GM03348 (cell line): ENCODE data around the gene PPFIA2.

Experiments used
- DNase-seq: peaks from one replicate; pipeline ENCODE4 v3.0.0; 2012; ENCODE audit warnings: low spot score

PPFIA2 gene

DNA sequence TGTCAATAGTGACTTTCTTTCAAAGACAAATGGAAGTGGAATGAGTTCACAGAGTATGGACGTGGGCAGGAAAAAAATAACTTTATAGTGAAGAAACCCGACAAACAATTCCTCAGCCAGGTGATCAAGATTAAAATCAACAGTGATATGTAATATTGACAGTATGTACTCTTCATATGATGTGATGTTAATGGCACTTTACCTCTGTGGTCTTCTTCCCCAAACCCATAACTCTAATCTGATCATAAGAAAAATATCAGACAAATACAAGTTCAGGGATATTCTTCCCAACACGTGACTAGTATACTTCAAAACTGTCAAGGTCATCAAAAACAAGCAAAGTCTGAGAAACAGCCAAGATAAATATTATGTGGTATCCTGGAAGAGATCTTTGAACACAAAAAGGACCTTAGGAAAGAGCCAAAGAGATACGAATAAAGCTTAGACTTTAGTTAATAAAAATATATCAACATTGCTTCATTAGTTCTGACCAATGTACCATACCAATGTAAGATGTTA is 215.5 kb downstream of the PPFIA2 start:
- DNase-seq: no peak

DNA sequence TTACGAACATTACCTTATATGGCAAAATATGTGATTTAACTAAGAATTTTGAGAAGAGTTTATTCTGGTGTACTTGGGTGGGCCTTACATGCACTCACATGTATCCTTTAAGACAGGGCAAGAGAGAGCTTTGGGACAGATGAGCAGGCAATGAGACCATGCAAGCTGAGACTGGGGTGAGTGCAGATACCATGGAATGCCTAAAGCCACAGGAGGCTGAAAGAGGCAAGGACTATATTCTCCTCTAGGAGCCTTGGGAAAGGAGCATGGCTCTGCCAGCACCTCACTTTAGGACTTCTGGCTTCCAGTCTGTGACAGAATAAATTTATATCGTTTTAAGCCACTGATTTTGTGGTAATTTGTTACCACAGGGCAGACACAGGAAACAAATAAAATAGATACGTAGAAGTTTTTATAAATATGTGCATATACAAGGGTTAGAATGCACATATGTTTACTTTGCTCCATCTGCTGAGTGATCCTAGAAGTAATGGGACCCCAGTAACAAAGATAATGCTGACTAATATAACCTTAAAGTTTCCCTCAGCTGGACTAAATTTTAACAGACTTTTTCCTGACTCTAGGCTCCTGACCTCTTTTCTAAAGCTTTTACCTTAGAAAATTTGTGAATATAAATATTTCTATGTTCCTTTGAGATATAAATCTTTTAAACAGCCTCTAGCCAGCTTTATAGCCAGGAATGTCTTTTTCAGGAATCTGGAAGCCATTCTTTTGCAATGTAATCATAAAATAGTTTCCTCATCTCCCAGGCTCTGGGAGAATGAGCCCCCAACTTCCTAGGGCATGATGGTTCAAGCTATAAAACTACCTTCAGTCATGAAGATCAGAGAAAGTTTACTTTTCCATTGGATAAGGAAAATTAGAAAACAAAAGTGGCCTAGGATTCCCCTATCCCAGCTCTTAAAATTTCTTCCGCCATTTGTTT is 216.8 kb downstream of the PPFIA2 start:
- DNase-seq: no peak

DNA sequence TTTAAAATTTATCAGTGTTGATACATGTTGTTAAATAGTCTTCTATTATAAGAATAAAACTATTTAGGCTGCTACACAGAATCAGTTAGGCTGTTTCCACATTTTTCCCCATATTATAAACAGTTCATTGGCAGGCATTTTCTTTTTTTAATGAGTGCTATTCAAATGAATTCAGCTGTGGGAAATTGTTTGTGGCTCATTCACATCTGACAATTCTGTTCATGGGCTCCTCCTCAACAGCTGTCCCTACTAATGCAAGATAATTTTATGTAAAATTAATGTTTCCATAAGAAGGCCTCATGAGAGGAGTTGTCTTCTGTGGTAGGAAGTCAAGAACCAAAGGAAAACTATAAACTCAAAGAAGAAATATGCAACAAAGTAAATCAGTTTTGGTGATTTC is 218.0 kb downstream of the PPFIA2 start:
- DNase-seq: no peak

DNA sequence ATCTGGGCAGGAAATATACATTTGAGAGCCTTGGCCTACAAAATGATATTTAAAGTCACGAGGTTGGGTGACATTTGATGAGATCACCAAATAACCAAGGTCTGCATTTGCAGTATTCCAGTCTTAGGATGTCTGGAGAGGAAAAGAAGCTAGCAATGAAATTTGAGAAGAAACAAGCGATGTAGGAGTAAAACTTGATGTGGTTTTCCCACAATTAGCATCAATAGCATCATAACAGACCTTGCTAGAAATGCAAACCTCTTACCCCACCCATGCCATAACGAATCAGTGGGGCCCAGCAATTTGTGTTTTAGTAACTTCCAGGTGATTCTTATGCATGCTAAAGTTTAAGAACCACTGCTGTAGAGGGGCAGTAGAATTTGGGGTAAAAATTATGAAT is 219.9 kb downstream of the PPFIA2 start:
- DNase-seq: no peak

DNA sequence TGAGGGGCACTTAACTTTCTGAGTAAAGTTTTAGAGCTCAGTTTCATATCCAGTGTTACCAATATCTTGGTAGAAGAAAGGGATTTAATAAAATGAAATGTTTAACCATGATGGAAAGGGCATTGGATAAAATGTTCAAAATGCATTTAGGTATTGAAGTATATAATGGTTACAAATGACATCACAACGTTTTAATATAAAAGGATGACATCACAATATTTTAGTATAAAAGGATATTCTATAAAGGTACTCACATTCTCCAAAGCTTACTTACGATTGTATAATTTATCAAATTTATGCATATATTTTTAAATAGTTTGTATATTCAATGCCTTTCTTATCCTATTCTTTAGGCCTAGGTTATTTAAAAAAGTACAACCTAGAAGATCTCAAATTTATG is 226.1 kb downstream of the PPFIA2 start:
- DNase-seq: no peak

DNA sequence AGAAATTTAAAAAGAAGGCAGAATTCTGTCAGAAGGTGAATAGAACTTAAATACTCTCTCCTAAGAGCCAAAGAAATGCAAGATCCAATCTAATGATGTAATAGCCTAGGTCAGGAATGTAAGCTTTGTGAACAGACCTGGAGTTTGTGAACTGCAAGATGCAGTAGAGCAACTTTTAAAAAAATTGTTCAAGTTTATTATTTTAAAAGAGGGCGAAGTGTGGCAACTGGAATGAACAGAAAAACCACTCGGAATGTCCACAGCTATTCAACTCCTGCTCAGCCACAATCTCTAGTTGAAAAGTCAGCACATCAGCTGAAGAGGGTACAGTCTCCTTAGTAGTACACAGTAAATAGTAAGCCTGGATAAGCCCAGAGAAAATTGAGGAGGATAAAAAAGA is 228.8 kb downstream of the PPFIA2 start:
- DNase-seq: no peak

DNA sequence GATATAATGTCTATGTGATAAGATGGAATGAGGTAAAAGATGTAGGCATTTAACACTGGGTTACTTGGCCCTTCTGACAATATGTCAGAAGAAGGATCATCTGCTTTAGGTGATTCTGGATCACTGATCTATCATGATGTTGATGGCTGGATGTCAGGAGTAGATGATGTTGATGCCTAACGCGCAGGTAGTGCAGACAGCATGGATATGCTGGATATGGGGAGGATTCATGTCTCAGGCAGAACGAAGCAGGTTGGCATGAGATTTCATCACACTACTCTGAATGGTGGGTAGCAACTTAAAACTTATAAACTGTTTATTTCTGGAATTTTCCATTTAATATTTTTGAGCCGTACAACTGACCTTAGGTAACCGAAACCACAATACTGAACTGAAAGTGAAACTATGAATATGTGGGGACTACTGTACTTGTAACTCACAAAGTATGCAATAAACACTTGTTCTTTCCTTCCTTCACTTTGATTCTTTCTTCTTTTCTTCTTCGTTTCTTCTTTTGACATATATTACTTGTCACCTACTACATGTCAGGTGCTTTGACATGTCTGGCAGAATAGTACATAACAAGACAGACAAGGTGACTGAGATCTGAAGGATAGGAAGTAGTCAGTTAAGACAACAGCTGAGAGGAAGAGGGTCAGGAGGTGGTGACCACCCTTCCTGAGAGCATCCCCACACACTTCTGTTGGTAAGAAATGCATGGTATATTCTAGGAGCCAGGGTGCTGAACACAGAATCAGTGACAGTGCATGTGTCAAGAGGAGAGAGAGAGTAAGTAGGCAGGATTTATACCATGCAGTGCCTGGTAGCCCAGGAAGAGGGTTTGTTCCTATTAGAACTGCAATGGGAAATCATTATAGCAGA is 238.8 kb downstream of the PPFIA2 start:
- no peak for DNase-seq

DNA sequence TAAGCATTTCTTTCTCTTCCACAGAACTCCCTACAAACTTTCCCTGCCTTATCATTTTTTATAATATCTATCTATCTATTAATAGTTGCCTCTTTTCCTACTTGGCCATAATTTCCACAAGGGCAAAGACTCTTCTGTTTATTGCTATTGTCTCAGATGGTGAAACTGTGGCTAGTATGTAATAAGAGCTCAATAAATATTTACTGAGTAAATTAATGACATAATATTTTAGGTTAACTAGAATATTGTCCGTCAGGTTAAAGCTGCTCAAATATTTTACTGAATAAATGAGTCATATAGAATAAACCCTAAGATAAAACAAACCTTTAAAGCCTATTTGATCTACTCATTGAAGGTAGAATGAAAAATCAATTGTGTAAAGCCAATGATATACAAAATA is 240.5 kb downstream of the PPFIA2 start:
- no peak for DNase-seq

DNA sequence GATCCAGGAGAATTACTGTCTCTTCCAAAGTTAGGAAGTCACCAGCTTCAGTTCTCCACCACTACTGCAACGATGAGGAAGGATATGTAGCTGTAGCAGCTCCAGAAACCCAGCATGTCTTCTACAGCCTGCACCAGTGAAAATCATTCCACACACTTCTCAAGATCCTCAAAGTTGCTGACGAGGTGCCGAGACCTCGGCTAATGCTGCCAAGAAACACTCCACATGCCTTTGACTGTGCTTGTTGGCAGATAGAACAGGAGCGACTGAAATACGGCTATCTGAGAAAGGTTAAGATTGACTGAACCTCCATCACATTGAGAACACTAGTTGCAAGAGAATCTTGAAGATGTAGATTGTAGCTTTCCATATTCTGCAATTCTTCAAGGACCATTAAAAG is 241.9 kb downstream of the PPFIA2 start:
- DNase-seq: no peak

DNA sequence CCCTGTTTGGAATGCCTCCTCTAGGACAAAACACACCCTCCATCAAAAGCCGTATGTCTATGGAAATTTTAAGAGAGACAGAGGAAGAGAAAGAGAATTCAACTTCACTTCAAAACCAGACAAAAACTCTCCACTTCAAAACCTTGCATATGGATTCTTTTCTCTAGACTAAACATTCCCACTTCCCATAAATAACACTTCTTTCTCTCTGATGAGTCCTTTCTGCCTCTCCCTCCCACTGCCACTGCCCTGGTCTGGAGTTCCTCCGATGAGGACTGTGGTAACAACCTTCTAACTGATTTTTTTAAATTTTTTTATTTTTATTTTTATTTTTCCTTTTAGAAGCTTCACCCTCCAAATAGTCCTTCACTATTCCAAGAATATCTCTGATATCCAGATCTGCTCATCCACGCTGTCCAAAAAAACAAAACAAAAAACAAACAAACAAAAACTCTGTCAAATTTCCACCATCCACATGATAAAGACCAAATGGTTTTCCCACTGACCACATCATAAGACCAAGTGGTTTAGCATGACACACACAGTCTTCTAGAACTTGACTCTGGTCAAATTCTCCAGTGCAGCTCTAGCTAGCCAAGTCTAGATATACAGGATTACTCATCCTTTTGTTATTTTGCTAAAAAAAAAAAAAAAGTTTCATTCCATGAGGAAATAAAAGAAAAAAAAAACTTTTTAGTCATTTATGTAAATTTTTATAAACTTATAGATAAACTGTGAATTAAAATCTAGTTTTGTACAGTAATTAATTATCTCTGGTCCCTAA is 256.0 kb downstream of the PPFIA2 start:
- peak; percentile 23 for DNase-seq

DNA sequence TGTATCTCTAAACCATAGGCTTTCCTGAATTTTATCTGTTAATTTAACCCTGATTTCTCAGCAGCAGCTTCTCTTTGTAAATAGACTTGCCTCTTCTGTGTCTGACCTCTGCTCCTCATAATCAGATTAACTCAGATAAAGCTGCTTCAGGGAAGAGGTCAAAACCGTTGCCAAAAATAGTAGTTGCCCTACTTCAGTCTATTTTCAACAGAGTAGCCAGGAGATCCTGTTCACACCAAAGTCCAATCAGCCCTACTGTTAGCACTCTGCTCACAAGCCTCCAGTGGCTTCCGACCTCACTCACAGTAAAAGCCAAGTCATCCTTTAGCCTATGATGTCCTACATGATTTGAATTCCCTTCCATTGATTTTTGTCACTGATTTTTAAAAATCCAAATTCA is 258.4 kb downstream of the PPFIA2 start:
- no peak for DNase-seq

DNA sequence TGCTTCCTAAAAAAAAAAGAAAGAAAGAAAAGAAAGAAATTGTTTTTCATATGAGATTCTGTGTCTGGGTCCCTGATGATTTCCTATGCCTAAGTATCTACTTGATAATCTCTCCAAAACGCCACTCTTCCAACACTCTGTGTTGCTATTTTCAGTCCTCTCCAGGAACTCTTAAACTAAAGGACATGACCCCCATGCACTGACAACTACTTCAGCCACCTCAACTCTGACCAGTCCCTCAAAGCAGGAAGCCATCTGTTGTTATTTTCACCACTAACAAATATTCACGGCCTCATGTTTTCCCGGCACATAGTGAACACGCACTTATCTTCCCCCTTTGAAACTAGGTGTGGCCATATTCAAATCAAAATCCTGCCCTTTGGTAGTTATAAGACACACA is 259.3 kb downstream of the PPFIA2 start:
- DNase-seq: no peak

DNA sequence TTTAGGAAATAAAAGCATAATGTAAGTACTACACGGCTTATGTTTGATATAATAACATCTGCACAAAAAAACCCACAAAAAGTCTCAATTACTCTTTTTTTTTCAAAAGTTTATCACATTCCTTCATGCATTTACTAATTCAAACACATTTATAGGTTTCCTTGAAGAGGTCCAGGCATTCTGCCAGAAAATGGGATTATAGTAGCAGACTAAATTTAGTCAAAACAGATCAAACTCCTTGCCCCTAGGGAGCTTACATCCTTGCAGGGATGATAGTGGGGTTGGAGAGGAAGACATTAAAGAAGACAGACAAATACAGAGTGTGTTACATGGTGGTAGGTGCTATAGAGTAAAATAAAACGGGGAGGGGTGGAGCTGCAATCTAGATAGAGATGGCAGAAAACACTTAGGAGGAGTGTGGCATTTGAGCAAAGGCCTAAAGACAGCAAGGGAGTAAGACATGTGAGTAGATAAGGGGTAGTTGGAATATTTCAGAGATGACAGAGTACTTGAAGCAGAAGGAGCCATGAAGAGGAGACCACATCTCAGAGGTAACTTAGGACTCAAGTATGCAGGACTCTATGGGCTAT is 266.9 kb downstream of the PPFIA2 start:
- no peak for DNase-seq

DNA sequence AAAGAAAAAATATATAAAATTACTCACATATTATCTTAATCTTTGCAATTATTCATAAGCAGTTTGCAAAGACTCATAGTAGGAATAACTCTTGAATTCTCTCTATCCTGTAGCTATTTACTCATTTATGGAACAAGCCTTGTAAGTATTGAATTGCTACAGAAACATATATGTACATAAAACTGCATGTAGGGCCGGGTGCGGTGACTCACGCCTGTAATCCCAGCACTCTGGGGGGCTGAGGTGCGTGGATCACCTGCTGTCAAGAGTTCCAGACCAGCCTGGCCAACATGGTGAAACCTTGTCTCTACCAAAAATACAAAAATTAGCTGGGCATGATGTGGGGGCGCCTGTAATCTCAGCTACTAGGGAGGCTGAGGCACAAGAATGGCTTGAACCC is 286.2 kb downstream of the PPFIA2 start:
- DNase-seq: no peak

DNA sequence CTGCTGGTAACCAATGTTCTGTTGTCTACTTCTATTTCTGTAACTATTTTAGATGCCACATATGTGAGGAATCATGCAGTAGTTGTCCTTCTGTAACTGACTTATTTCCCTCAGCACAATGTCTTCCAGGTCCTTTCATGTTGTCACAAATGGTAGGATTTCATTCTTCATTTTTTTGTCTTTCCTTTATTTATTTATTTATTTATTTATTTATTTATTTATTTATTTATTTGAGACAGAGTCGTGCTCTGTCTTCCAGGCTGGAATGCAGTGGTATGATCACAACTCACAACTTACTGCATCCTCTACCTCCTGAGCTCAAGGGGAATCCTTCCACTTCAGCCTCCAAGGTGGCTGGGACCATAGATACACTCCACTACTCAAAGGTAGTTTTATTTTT is 288.2 kb downstream of the PPFIA2 start:
- no peak for DNase-seq

DNA sequence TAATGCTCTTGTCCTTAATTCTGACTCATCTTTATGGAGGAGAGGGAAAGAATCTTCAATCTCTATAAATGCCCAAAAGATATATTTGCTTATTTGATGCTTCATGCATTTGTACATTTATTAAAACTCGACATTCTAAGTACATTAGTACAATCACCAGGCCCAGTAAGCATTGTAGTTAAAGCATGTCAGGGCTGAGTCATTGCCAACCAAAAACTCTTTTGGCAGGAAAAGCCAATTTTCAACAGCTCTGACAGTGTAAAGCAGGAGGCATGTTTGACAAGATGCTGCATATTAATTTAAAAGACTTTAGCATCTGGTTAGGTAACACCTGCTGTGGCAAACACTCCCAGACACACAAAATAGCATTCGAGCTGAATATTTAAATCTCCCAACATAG is 290.9 kb downstream of the PPFIA2 start:
- DNase-seq: peak; percentile 7

DNA sequence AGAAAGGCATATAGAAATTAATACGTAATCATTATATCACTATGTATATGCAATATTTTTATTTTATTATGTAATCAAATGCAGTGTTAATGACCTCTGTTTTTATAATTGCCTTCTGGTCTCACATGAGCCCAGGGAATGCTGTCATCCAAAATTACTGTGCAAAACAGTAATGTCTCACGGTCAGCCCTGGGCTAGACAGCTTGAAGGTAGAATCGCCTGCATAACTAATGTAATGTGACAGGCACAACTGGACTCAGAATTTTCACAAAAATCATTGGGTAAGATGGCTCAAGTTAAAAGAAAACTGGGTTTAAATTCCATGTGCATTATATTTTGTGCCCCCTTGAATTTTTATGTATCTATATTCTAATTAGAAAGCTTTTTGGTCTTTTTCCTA is 293.3 kb downstream of the PPFIA2 start:
- no peak for DNase-seq

DNA sequence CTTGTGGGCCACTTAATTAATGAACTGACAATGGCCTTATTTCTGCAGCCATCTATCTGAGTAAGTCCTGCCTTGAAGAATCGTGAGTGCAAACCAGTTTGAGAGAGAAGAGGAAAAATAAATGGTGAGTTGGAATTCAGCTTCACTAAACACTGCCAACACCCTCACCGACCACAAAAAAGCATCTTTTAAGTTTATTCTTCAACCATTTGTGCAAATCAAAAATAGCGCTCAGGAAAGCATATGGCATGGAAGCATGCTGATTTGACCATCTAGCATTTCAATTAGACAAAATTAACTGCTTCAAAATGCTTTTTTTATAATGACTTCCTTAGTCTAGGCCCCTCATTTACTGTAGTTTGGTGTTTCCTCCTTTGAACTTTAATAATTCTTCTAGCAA is 294.0 kb downstream of the PPFIA2 start:
- DNase-seq: no peak

DNA sequence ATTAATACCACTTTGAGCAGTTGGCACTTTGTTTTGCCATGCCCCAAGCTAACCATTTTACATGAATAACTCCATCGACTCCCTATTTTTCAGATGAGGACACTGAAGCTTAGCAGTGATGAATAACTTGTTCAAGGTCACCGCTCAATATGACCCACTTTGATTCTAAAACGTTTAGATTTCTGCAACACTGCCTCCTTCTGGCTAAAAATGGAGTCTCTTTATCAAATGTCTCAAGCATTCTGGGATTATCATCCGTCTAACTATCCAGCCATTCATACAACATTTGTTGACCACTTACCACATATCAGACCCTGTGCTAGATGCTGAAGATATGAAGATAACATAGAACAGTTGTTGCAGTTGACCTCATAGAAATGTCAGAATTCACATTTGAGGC is 298.0 kb downstream of the PPFIA2 start:
- no peak for DNase-seq

DNA sequence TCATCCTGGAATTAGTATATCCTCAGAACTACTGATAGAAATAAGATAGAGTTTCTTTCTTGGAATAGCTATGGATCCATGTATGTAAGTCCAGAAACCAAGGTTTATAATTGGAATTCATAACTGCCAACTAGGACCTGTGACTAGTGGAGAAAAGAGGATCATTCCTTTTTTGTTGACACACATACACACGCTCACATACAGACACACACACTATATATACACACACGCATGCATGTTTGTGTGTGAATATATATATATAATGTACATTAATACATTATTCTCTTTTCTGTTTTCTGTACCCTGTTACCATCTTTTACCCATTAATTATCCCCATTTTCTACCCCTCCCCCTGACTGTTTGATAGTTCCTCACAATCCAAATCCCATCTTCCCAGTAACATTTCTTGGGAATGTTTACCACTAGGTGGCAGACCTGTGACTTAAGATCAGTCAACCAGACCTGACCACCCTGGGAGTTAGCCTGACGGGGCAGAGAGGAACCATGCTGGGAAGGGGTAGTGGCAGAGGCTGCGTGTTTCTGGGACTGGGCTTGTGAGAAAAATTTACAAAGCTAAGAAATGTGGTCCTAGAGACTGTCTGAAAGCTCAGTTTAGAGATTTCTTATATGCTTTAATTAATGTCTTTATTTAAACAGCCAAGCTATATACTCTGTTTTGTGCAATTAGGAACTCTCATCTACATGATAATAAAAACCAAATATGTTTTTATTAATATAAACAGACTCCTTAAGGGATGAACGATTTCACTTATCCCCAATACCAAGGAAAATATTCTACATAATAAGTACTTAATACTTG is 308.0 kb downstream of the PPFIA2 start:
- peak; percentile 58 for DNase-seq

DNA sequence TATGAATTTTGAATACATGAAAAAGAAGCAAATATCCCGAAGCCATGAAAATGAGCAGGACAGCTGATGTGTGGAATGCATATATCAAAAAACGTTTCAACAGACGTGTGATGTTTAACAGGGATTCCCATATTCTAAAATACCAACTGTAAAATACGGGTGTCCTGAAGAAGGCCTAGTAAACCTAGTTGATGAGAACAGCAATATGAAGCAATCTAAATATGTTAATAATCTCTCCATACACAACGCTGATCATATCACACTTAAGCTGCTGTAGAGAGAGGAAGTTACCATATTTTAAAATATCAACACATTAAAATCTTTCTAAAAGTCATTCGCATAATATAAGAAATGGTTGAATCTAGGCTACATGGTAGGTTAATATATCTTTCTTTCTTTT is 317.5 kb downstream of the PPFIA2 start:
- DNase-seq: no peak
